Lung (tissue), 12 donors: Measurements from ENCODE around the gene PPIL1. TPM values are rescaled to one million over a fixed set of nuclear protein-coding genes. Genes with fewer than 3 reads are reported as not detected.
A peak's percentile ranks its signal among the peaks of the same experiment; 100 is the strongest.

Source experiments
- ATAC-seq: fragments of 200-7000 bp; cut with Tn5 transposase; one replicate; pipeline ENCODE4 v1.9.1; 2020; ENCODE audit warnings: moderate number of reproducible peaks; ENCODE audit not compliant: insufficient read depth, low FRiP score
- DNase-seq, 3 donors: peaks; one replicate each; pipeline ENCODE4 v3.0.0-alpha.2; 2013 to 2017
- H3K27ac ChIP-seq, 2 donors: one replicate each; pipeline ENCODE4 v1.5.1; 2013; ENCODE audit warnings: mild to moderate bottlenecking in 2 of 2, moderate library complexity in 2 of 2, control low read depth in 1 of 2, inconsistent platforms in 1 of 2, low read depth in 1 of 2, low read length in 1 of 2
- H3K27me3 ChIP-seq, 3 donors: one replicate each; pipeline ENCODE4 v1.5.1; 2013; ENCODE audit warnings: low read length in 2 of 3; ENCODE audit not compliant: control insufficient read depth in 3 of 3, insufficient read depth in 3 of 3
- H3K36me3 ChIP-seq, 4 donors: one replicate each; pipeline ENCODE4 v1.5.1; 2013; ENCODE audit warnings: low read length in 4 of 4, mild to moderate bottlenecking in 1 of 4, moderate library complexity in 1 of 4; ENCODE audit not compliant: control insufficient read depth in 4 of 4, insufficient read depth in 4 of 4
- H3K4me1 ChIP-seq, 5 donors: one replicate each; pipeline ENCODE4 v1.5.1; 2013; ENCODE audit warnings: low read length in 5 of 5, mild to moderate bottlenecking in 2 of 5, moderate library complexity in 1 of 5; ENCODE audit not compliant: control insufficient read depth in 5 of 5, insufficient read depth in 5 of 5
- H3K4me3 ChIP-seq: one replicate; pipeline ENCODE4 v1.5.1; 2013; ENCODE audit warnings: mild to moderate bottlenecking, control low read depth, moderate library complexity
- H3K9ac ChIP-seq, 2 donors: one replicate each; pipeline ENCODE4 v1.5.1; 2013; ENCODE audit warnings: low read length in 2 of 2, control low read depth in 1 of 2; ENCODE audit not compliant: insufficient read depth in 1 of 2
- H3K9me3 ChIP-seq, 4 donors: one replicate each; pipeline ENCODE4 v1.5.1; 2013; ENCODE audit warnings: low read length in 3 of 4, mild to moderate bottlenecking in 1 of 4, moderate library complexity in 1 of 4; ENCODE audit not compliant: control insufficient read depth in 4 of 4, insufficient read depth in 3 of 4
- CTCF ChIP-seq: IDR thresholded peaks from 2 replicates; pipeline ENCODE4 v1.5.1; 2012; ENCODE audit warnings: mild to moderate bottlenecking; ENCODE audit errors: control extremely low read depth, extremely low read depth
- WGBS, 2 donors: extraction: QIAGEN DNeasy Blood & Tissue Kit; methylation state at CpG; one replicate each; pipeline ENCODE4 v1.1.7; 2013; 5-methylcytosine and 5-hydroxymethylcytosine counted together
- polyA plus RNA-seq, 2 donors: library from polyadenylated mRNA; stranded (reverse); fragments of 200-250 nt; gene quantifications; one replicate each; pipeline ENCODE4 v1.2.1, GENCODE V29; 2013
- total RNA-seq, 2 donors: library from RNA; depleted of rRNA in 1 of 2; stranded (reverse); fragments of >200 nt in 1 of 2; gene quantifications; one replicate each; pipeline ENCODE4 v1.2.1, GENCODE V29; 2014 to 2021
- donor health status: control.
- donor health status: control.
- donor health status: Bipolar disorder and iron deficiency.
- donor health status: healthy.
- donor health status: DM: yes; HTN: yes; CAD: no.

Gene PPIL1
- total and polyA plus RNA-seq, 4 donors: 12.3 to 30.2 (median 20.1) TPM

DNA sequence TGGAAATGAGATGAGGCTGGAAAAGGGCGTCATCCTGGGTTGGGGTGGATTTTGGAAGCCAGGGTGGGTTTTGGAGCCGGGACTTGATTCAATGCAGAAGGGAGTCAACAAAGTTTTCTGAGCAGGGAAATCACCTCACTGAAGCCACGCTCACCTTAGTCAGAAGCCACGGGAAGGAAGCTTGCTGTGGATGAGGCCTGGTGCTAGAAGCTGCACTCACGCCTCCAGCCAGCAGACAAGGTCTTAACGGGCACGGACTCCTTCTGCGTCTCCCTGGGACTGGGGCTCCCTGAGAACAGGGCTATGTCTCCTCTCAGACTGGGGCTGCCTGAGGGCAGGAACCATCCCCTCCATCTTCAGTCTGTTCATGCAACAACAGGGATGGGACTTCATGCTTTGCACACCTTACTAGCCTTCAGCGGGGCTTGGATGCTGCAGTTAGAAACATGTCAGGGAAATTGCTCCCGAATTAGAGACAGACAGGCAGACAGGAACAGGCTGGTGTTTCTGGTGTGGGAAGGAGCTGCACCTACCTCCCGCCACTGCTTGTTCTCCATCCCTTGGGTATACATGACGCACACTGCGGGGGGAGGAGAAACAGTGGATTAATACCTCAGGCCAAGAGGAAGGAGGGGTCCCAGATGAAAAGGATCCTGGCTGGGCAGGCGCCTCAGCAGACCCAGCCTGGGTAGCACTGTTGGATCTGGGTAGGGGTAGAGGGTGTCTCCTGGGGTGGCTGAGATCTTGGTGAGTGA lies 52.8 kb downstream of the PPIL1 start:
- Histone ChIP-seq H3K27ac (no peak overlapping the region), H3K9me3 (no peaks in the 10 kb centered on the region), H3K36me3 (no peaks in the 10 kb centered on the region), H3K4me1 (peaks cover 0 to 9% (median 4%) of the 10 kb centered on the region in 5 donors), H3K9ac (no peak overlapping the region), H3K27me3 (no peaks in the 10 kb centered on the region), H3K4me3 (no peak overlapping the region)
- ATAC-seq (no peak), DNase-seq (no peak)
- TF ChIP-seq CTCF: no peak
- WGBS, 2 donors: 82 to 89% methylated on average over 14 of the region's 14 CpGs

DNA sequence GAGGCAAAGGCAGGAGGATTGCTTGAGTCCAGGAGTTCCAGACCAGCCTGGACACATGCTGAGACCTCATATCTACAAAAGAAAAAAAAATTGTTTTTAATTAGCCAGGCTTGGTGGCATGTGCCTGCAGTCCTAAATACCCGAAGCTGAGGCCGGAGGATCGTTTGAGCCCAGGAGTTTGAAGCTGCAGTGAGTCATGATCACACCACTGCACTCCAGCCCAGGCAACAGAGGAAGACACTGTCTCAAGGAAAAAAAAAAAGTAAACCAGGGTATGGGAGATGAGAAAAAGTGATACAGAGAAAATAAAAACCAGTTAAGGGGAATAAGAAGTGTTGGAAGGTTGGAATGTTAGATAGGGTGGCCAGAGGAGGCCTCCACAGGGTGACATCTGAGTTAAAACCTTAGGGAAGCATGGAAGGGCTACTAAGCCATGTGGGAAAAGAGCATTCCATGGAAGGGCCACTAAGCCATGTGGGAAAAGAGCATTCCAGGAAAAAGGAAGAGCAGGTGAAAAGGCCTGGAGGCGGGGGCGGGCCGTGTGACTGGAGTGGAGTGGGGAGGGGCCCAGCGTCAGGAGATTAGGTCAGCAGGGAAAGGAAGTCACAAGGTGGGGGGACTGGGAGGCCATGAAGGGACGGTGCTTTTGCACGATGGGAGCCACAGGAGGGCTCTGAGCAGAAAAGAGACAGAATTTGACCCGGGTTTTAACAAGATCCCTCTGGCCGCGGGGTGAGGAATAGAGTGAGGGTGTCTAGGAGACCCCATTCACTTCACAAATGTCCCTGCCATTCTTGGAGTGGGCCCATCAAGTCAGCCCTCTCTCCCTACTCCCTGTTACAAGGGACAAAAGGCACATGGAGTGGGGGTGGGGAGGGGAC lies 53.7 kb downstream of the PPIL1 start:
- Histone ChIP-seq H3K9me3 (no peaks in the 10 kb centered on the region), H3K36me3 (no peaks in the 10 kb centered on the region), H3K9ac (no peak overlapping the region), H3K4me1 (peaks cover 0 to 9% (median 1%) of the 10 kb centered on the region in 5 donors), H3K4me3 (no peak overlapping the region), H3K27ac (no peak overlapping the region), H3K27me3 (no peaks in the 10 kb centered on the region)
- TF ChIP-seq CTCF: no peak
- 77 to 81% methylated on average over 12 of the region's 12 CpGs for WGBS, 2 donors
- DNase-seq (peak in 1 of 3 donors; percentile 24), ATAC-seq (no peak)

GRCh38 chr6:36818756-36819155 lies 55.8 kb downstream of the PPIL1 start:
- TF ChIP-seq CTCF: no peak
- ATAC-seq (no peak), DNase-seq (no peak)
- H3K27ac ChIP-seq: no peak overlapping the region
- no peaks in the 10 kb centered on the region for H3K9me3 ChIP-seq
- H3K4me1 ChIP-seq: peaks cover 0 to 4% (median 0%) of the 10 kb centered on the region in 5 donors
- no peak overlapping the region for H3K9ac ChIP-seq
- WGBS, 2 donors: 77 to 85% methylated on average over 4 of the region's 4 CpGs
- H3K36me3 ChIP-seq: no peaks in the 10 kb centered on the region
- no peak overlapping the region for H3K4me3 ChIP-seq
- H3K27me3 ChIP-seq: no peaks in the 10 kb centered on the region
